Duodenal mucosa (tissue), 2 donors: ENCODE results near the gene PTPRA.
"Not testable (repeated sequence)": the region's sequence is repeated elsewhere in the genome, so short reads cannot be mapped to it uniquely, and the experiment has no call there.

Experiments
- H3K27ac ChIP-seq: one replicate; pipeline ENCODE4 v1.7.0; 2013; ENCODE audit warnings: low read depth, low read length
- H3K27me3 ChIP-seq, 2 donors: one replicate each; pipeline ENCODE4 v1.7.0; 2013; ENCODE audit warnings: low read length in 2 of 2, control low read depth in 1 of 2; ENCODE audit not compliant: insufficient read depth in 2 of 2, control insufficient read depth in 1 of 2
- H3K36me3 ChIP-seq, 2 donors: one replicate each; pipeline ENCODE4 v1.7.0; 2013; ENCODE audit warnings: low read length in 2 of 2, control low read depth in 1 of 2; ENCODE audit not compliant: insufficient read depth in 2 of 2, control insufficient read depth in 1 of 2
- H3K4me1 ChIP-seq, 2 donors: one replicate each; pipeline ENCODE4 v1.7.0; 2013; ENCODE audit warnings: low read length in 2 of 2, control low read depth in 1 of 2; ENCODE audit not compliant: insufficient read depth in 2 of 2, control insufficient read depth in 1 of 2
- H3K4me3 ChIP-seq, 2 donors: one replicate each; pipeline ENCODE4 v1.7.0; 2013; ENCODE audit warnings: low read length in 2 of 2, low read depth in 1 of 2
- H3K9ac ChIP-seq, 2 donors: one replicate each; pipeline ENCODE4 v1.7.0; 2013; ENCODE audit warnings: low read length in 2 of 2, low read depth in 1 of 2
- H3K9me3 ChIP-seq, 2 donors: one replicate each; pipeline ENCODE4 v1.7.0; 2013; ENCODE audit warnings: low read length in 2 of 2, control low read depth in 1 of 2; ENCODE audit not compliant: control insufficient read depth in 1 of 2

Gene PTPRA

GRCh38 chr20:2873010-2873746 lies at the start of gene PTPRA:
Gene PTPRA, plus strand, starts transcription at chr20:2873481. Its CDS starts 90,797 bp downstream, at chr20:2964278.
- H3K27me3 ChIP-seq, result peaks cover 4 to 6% of the 10 kb centered on the region in 2 donors
- peak within 1 kb of the TSS; percentile 74 to 77 for H3K4me3 ChIP-seq
- no peaks in the 10 kb centered on the region for H3K9me3 ChIP-seq
- peak within 1 kb of the TSS; percentile 49 to 71 for H3K9ac ChIP-seq
- H3K27ac ChIP-seq, result peak within 1 kb of the TSS; percentile 30
- peaks cover 24 to 36% of the 10 kb centered on the region in 2 donors for H3K4me1 ChIP-seq
- H3K36me3 ChIP-seq, result no peaks in the 10 kb centered on the region

- Histone ChIP-seq H3K9me3 (no peaks in the 10 kb centered on the region), H3K36me3 (no peaks in the 10 kb centered on the region), H3K4me1 (no peaks in the 10 kb centered on the region), H3K4me3 (no peak overlapping the region), H3K9ac (no peak overlapping the region), H3K27ac (no peak overlapping the region), H3K27me3 (peaks cover 16 to 21% of the 10 kb centered on the region in 2 donors)
Measured at GRCh38 chr20:2825761-2826160, 47.5 kb upstream of the PTPRA start.

GRCh38 chr20:2826655-2827054 lies 46.6 kb upstream of the PTPRA start:
- H3K9ac ChIP-seq, result no peak overlapping the region
- no peaks in the 10 kb centered on the region for H3K4me1 ChIP-seq
- no peaks in the 10 kb centered on the region for H3K36me3 ChIP-seq
- peaks cover 12 to 15% of the 10 kb centered on the region in 2 donors for H3K27me3 ChIP-seq
- no peak overlapping the region for H3K4me3 ChIP-seq
- no peaks in the 10 kb centered on the region for H3K9me3 ChIP-seq
- no peak overlapping the region for H3K27ac ChIP-seq

GRCh38 chr20:2829376-2829775 lies 43.9 kb upstream of the PTPRA start:
- no peaks in the 10 kb centered on the region for H3K36me3 ChIP-seq
- H3K4me1 ChIP-seq, result no peaks in the 10 kb centered on the region
- H3K9me3 ChIP-seq, result no peaks in the 10 kb centered on the region

GRCh38 chr20:2831206-2831605 lies 42.1 kb upstream of the PTPRA start:
- H3K4me3 ChIP-seq, H3K9ac ChIP-seq, H3K36me3 ChIP-seq, H3K4me1 ChIP-seq, H3K9me3 ChIP-seq, H3K27ac ChIP-seq: not testable (repeated sequence)
- H3K27me3 ChIP-seq, result peaks cover 4 to 11% of the 10 kb centered on the region in 2 donors

More at GRCh38 chr20:2829376-2829775, 43.9 kb upstream of the PTPRA start:
- no peak overlapping the region for H3K27ac ChIP-seq
- no peak overlapping the region for H3K9ac ChIP-seq
- no peak overlapping the region for H3K4me3 ChIP-seq
- peaks cover 10 to 11% of the 10 kb centered on the region in 2 donors for H3K27me3 ChIP-seq

GRCh38 chr20:2833761-2834160 lies 39.5 kb upstream of the PTPRA start:
- no peaks in the 10 kb centered on the region for H3K9me3 ChIP-seq
- no peak overlapping the region for H3K4me3 ChIP-seq
- H3K27me3 ChIP-seq, result no peaks in the 10 kb centered on the region
- H3K9ac ChIP-seq, result no peak overlapping the region
- no peak overlapping the region for H3K27ac ChIP-seq
- peaks cover 0 to 3% of the 10 kb centered on the region in 2 donors for H3K36me3 ChIP-seq
- no peaks in the 10 kb centered on the region for H3K4me1 ChIP-seq

GRCh38 chr20:2834401-2835110 lies 38.7 kb upstream of the PTPRA start:
- Histone ChIP-seq H3K36me3 (peaks cover 0 to 3% of the 10 kb centered on the region in 2 donors), H3K9ac (no peak overlapping the region), H3K4me3 (no peak overlapping the region), H3K9me3 (no peaks in the 10 kb centered on the region), H3K27me3 (no peaks in the 10 kb centered on the region), H3K4me1 (peaks cover 3% of the 10 kb centered on the region in 2 donors), H3K27ac (no peak overlapping the region)

GRCh38 chr20:2835331-2835796 lies 37.9 kb upstream of the PTPRA start:
- Histone ChIP-seq H3K9ac (no peak overlapping the region), H3K27me3 (no peaks in the 10 kb centered on the region), H3K27ac (no peak overlapping the region), H3K36me3 (peaks cover 0 to 3% of the 10 kb centered on the region in 2 donors), H3K4me1 (peaks cover 6 to 7% of the 10 kb centered on the region in 2 donors), H3K9me3 (no peaks in the 10 kb centered on the region), H3K4me3 (no peak overlapping the region)

GRCh38 chr20:2836035-2836434 lies 37.2 kb upstream of the PTPRA start:
- Histone ChIP-seq H3K36me3 (peaks cover 0 to 3% of the 10 kb centered on the region in 2 donors), H3K4me3 (no peak overlapping the region), H3K9ac (no peak overlapping the region), H3K4me1 (peaks cover 6 to 7% of the 10 kb centered on the region in 2 donors), H3K27me3 (no peaks in the 10 kb centered on the region), H3K9me3 (no peaks in the 10 kb centered on the region), H3K27ac (no peak overlapping the region)

GRCh38 chr20:2837221-2837960 lies 35.9 kb upstream of the PTPRA start:
- Histone ChIP-seq H3K9me3 (no peaks in the 10 kb centered on the region), H3K27me3 (no peaks in the 10 kb centered on the region), H3K36me3 (peaks cover 0 to 3% of the 10 kb centered on the region in 2 donors), H3K4me1 (peaks cover 12 to 16% of the 10 kb centered on the region in 2 donors), H3K9ac (no peak overlapping the region), H3K4me3 (no peak overlapping the region), H3K27ac (no peak overlapping the region)
